DND-41 (cell line): ENCODE measurements around the gene ZNF367.

Experiments used
- ATAC-seq: fragments of 200-7000 bp; cut with Tn5 transposase; 3 replicates; pipeline ENCODE4 v1.9.1; 2021; ENCODE audit warnings: low read depth; ENCODE audit not compliant: insufficient read depth
- DNase-seq: peaks from one replicate; pipeline ENCODE4 v3.0.0-alpha.2; 2020
- H2AFZ ChIP-seq: 2 replicates; pipeline ENCODE4 v1.6.0; 2012; ENCODE audit warnings: low read depth, low read length
- H3K27ac ChIP-seq: 2 replicates; pipeline ENCODE4 v1.5.1; 2012; ENCODE audit warnings: low read length, inconsistent platforms
- H3K27me3 ChIP-seq: fragments of 200-600 bp; sonication (generic); 2 replicates; pipeline ENCODE4 v1.6.0; 2012; ENCODE audit warnings: low read length, mild to moderate bottlenecking, inconsistent platforms; ENCODE audit not compliant: insufficient read depth, poor library complexity
- H3K36me3 ChIP-seq: 2 replicates; pipeline ENCODE4 v1.5.1; 2012; ENCODE audit warnings: low read length, inconsistent platforms; ENCODE audit not compliant: insufficient read depth
- H3K4me1 ChIP-seq: 2 replicates; pipeline ENCODE4 v1.5.1; 2012; ENCODE audit warnings: mild to moderate bottlenecking, low read length; ENCODE audit not compliant: insufficient read depth
- H3K4me2 ChIP-seq: 2 replicates; pipeline ENCODE4 v1.6.0; 2012; ENCODE audit warnings: mild to moderate bottlenecking, moderate library complexity, low read length, inconsistent platforms; ENCODE audit not compliant: insufficient read depth
- H3K4me3 ChIP-seq, 2 experiments: fragments of 200-600 bp in 1 of 2; shearing (Covaris generic) in 1 of 2; 2 replicates each; pipeline ENCODE4 v1.5.1; 2012 to 2016; ENCODE audit warnings: inconsistent platforms in 2 of 2, low read length in 2 of 2, mild to moderate bottlenecking in 2 of 2, low read depth in 1 of 2, moderate library complexity in 1 of 2
- H3K79me2 ChIP-seq: 2 replicates; pipeline ENCODE4 v1.6.0; 2012; ENCODE audit warnings: low read length, inconsistent platforms; ENCODE audit not compliant: insufficient read depth
- H3K9ac ChIP-seq: 2 replicates; pipeline ENCODE4 v1.6.0; 2012; ENCODE audit warnings: low read depth, mild to moderate bottlenecking, inconsistent platforms, low read length, moderate library complexity
- H3K9me3 ChIP-seq: 2 replicates; pipeline ENCODE4 v1.5.1; 2012; ENCODE audit warnings: low read length, moderate library complexity, mild to moderate bottlenecking, inconsistent platforms; ENCODE audit not compliant: insufficient read depth, severe bottlenecking
- H4K20me1 ChIP-seq: 2 replicates; pipeline ENCODE4 v1.6.0; 2012; ENCODE audit warnings: low read length; ENCODE audit not compliant: insufficient read depth
- CTCF ChIP-seq: IDR thresholded peaks from 2 replicates; pipeline ENCODE4 v1.5.1; 2012; ENCODE audit warnings: borderline replicate concordance, low read length, moderate library complexity, mild to moderate bottlenecking; ENCODE audit not compliant: poor library complexity, severe bottlenecking; ENCODE audit errors: extremely low read depth
- EZH2 ChIP-seq: IDR thresholded peaks from 3 replicates; pipeline ENCODE4 v1.6.1; 2012; ENCODE audit warnings: borderline replicate concordance, low read depth, mild to moderate bottlenecking, moderate library complexity, low read length, inconsistent platforms; ENCODE audit not compliant: severe bottlenecking

Gene ZNF367

GRCh38 chr9:96423322-96423984 lies 5.3 kb upstream of the ZNF367 start:
- TF ChIP-seq EZH2 (no peak), CTCF (no peak)
- no peak overlapping the region for H3K9ac ChIP-seq
- H3K27ac ChIP-seq, result no peak overlapping the region
- no peaks in the 10 kb centered on the region for H4K20me1 ChIP-seq
- H3K27me3 ChIP-seq, result no peaks in the 10 kb centered on the region
- H3K79me2 ChIP-seq, result no peaks in the 10 kb centered on the region
- DNase-seq (no peak), ATAC-seq (no peak)
- no peak overlapping the region for H2AFZ ChIP-seq
- H3K4me2 ChIP-seq, result no peak overlapping the region
- peaks cover 19% of the 10 kb centered on the region for H3K4me1 ChIP-seq
- no peaks in the 10 kb centered on the region for H3K36me3 ChIP-seq
- no peaks in the 10 kb centered on the region for H3K9me3 ChIP-seq
- H3K4me3 ChIP-seq, result no peak overlapping the region

GRCh38 chr9:96420468-96421219 lies 2.5 kb upstream of the ZNF367 start:
- TF ChIP-seq CTCF (no peak), EZH2 (no peak)
- H3K36me3 ChIP-seq, result peaks cover 17% of the 10 kb centered on the region
- H3K9me3 ChIP-seq, result no peaks in the 10 kb centered on the region
- H3K4me3 ChIP-seq, result no peak overlapping the region
- H2AFZ ChIP-seq, result peak overlapping the region; percentile 84
- DNase-seq (no peak), ATAC-seq (no peak)
- H3K9ac ChIP-seq, result peak overlapping the region; percentile 100; the same call in 1 of the 2 replicates
- peak overlapping the region; percentile 98 for H3K27ac ChIP-seq
- no peaks in the 10 kb centered on the region for H3K27me3 ChIP-seq
- H3K4me2 ChIP-seq, result peak overlapping the region; percentile 81
- peaks cover 32% of the 10 kb centered on the region for H3K4me1 ChIP-seq
- H3K79me2 ChIP-seq, result peaks cover 24% of the 10 kb centered on the region
- peaks cover 16% of the 10 kb centered on the region for H4K20me1 ChIP-seq

DNA sequence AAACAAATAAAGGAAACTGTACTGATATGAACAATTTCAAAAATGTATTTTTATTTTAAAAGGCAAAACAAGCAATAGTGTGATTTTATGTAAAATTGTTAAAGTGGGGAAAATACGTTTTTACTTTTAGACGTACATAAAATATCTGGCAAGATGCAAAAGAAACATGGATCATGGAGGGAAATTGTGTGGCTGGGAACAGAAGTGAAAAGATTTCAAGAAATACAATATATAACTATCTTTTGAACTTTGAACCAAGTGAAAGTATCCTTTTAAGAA lies 1.5 kb upstream of the ZNF367 start:
- Histone ChIP-seq H3K4me1 (peaks cover 41% of the 10 kb centered on the region), H3K27me3 (no peaks in the 10 kb centered on the region), H3K4me3 (peak overlapping the region; percentile 87 to 88; a peak in 3 of 4 replicates), H2AFZ (peak overlapping the region; percentile 84), H3K9me3 (no peaks in the 10 kb centered on the region), H3K9ac (peak overlapping the region; percentile 100), H4K20me1 (peaks cover 23% of the 10 kb centered on the region), H3K79me2 (peaks cover 34% of the 10 kb centered on the region), H3K4me2 (peak overlapping the region; percentile 81), H3K27ac (peak overlapping the region; percentile 98), H3K36me3 (peaks cover 19% of the 10 kb centered on the region)
- TF ChIP-seq EZH2, result no peak
- TF ChIP-seq CTCF, result no peak
- ATAC-seq, result no peak
- DNase-seq, result no peak
